ENCODE measurements around the gene LCN10. TPM values are rescaled to one million over a fixed set of nuclear protein-coding genes. Genes with fewer than 3 reads are reported as not detected.
"Not testable (repeated sequence)": the region's sequence is repeated elsewhere in the genome, so short reads cannot be mapped to it uniquely, and the experiment has no call there.

Gene LCN10
- total RNA-seq, 3 donors from 2014 or later (not counting 1 experiment from before 2014, with no cell fraction given): not detected

GRCh38 chr9:136786451-136786850, 43.7 kb upstream of the LCN10 start:
- no peaks in the 10 kb centered on the region for H3K36me3 Mint-ChIP-seq
- no peak for DNase-seq
- peaks cover 29% of the 10 kb centered on the region for H3K4me1 ChIP-seq (ENCODE audit: control insufficient read depth, insufficient read depth, low read length)
- H3K4me1 Mint-ChIP-seq: peaks cover 27 to 34% of the 10 kb centered on the region in 2 donors
- H3K27ac Mint-ChIP-seq: no peak overlapping the region
- WGBS (ENCODE audit: insufficient coverage): 76% methylated on average over 10 of the region's 10 CpGs
- H3K9me3 ChIP-seq (ENCODE audit: control insufficient read depth, insufficient read depth, low read length): no peaks in the 10 kb centered on the region
- no peaks in the 10 kb centered on the region for H3K36me3 ChIP-seq (ENCODE audit: control insufficient read depth, insufficient read depth, low read length)
- TF ChIP-seq, protein P1, sequence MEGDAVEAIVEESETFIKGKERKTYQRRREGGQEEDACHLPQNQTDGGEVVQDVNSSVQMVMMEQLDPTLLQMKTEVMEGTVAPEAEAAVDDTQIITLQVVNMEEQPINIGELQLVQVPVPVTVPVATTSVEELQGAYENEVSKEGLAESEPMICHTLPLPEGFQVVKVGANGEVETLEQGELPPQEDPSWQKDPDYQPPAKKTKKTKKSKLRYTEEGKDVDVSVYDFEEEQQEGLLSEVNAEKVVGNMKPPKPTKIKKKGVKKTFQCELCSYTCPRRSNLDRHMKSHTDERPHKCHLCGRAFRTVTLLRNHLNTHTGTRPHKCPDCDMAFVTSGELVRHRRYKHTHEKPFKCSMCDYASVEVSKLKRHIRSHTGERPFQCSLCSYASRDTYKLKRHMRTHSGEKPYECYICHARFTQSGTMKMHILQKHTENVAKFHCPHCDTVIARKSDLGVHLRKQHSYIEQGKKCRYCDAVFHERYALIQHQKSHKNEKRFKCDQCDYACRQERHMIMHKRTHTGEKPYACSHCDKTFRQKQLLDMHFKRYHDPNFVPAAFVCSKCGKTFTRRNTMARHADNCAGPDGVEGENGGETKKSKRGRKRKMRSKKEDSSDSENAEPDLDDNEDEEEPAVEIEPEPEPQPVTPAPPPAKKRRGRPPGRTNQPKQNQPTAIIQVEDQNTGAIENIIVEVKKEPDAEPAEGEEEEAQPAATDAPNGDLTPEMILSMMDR (IDR thresholded peaks at IDR 0.05): no peak
- no peak overlapping the region for H3K4me3 ChIP-seq (ENCODE audit: low read length)
- no peak overlapping the region for H3K27ac ChIP-seq (ENCODE audit: low read length)
- H3K9me3 Mint-ChIP-seq: no peaks in the 10 kb centered on the region
- no peak for ATAC-seq
- H3K4me3 Mint-ChIP-seq: no peak overlapping the region
- H3K27me3 ChIP-seq (ENCODE audit: control insufficient read depth, insufficient read depth, low read length): no peaks in the 10 kb centered on the region
- peaks cover 0 to 4% of the 10 kb centered on the region in 2 donors for H3K27me3 Mint-ChIP-seq (ENCODE audit: low read depth in 2 of 2)
- intact Hi-C loops (cut with micrococcal nuclease): loop anchor here (5.0 kb wide), 1 partner anchor 56 kb away; the partner anchor contains the start of gene AJM1

DNA sequence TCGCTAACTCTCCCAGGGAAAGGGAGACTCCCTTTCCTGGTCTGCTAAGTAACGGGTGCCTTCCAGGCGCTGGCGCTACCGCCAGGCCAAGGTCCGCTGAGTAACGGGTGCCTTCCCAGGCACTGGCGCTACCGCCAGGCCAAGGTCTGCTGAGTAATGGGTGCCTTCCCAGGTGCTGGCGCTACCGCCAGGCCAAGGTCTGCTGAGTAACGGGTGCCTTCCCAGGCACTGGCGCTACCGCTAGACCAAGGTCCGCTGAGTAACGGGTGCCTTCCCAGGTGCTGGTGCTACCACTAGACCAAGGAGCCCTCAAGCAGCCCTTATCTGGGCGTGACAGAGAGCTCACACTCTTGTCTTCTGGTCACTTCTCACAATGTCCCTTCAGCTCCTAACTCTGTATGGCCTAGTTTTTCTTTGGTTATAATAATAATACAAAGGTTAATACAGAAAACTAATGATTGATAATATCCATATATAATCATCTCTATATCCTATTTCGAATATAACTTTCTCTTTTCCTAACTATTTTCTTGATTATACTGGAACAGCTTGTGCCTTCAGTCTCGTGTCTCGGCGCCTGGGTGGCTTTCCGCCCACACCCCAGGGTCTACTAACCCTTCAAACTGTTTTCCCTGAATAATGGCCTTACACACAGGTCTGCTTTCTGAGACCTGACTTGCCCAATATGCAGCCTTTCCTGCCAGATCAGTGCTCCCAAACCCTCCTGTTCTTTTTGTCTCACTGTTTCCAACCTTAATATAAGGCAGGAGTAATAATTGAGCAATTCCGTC, 43.0 kb upstream of the LCN10 start:
- H3K4me3 ChIP-seq (ENCODE audit: low read length); H3K36me3 ChIP-seq (ENCODE audit: control insufficient read depth, insufficient read depth, low read length); ATAC-seq; H3K27ac ChIP-seq (ENCODE audit: low read length); H3K27me3 ChIP-seq (ENCODE audit: control insufficient read depth, insufficient read depth, low read length); H3K9me3 ChIP-seq (ENCODE audit: control insufficient read depth, insufficient read depth, low read length); H3K36me3 Mint-ChIP-seq; H3K27me3 Mint-ChIP-seq (ENCODE audit: low read depth in 2 of 2); DNase-seq; H3K27ac Mint-ChIP-seq; H3K4me3 Mint-ChIP-seq; H3K9me3 Mint-ChIP-seq: not testable (repeated sequence)
- H3K4me1 Mint-ChIP-seq: peaks cover 27 to 28% of the 10 kb centered on the region in 2 donors
- intact Hi-C loops (cut with micrococcal nuclease): loop anchor here (5.0 kb wide), 1 partner anchor 57 kb away; the partner anchor contains the start of gene AJM1
- WGBS (ENCODE audit: insufficient coverage): 87% methylated on average over 23 of the region's 23 CpGs
- peaks cover 26% of the 10 kb centered on the region for H3K4me1 ChIP-seq (ENCODE audit: control insufficient read depth, insufficient read depth, low read length)

DNA sequence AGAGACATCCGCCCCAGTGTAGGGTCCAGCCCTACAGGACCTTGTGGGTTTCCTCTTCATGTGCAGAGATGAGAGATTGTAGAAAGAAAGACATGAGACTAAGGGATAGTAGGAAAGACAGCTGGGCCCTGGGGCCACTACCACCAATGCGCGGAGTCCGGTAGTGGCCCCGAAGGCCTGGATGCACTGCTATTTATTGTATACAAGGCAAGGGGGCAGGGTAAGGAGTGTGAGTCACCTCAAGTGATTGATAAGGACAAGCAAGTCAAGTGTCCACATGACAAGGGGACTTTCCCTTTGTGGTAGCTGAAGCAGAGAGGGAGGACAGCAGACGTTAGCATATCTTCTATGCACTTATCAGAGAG, 42.2 kb upstream of the LCN10 start:
- Histone ChIP-seq H3K36me3 (ENCODE audit: control insufficient read depth, insufficient read depth, low read length) (no peaks in the 10 kb centered on the region), H3K27ac (ENCODE audit: low read length) (no peak overlapping the region), H3K4me3 (ENCODE audit: low read length) (no peak overlapping the region), H3K27me3 (ENCODE audit: control insufficient read depth, insufficient read depth, low read length) (no peaks in the 10 kb centered on the region), H3K4me1 (ENCODE audit: control insufficient read depth, insufficient read depth, low read length) (peaks cover 20% of the 10 kb centered on the region), H3K9me3 (ENCODE audit: control insufficient read depth, insufficient read depth, low read length) (no peaks in the 10 kb centered on the region)
- DNase-seq: peak in 1 of 2 donors; percentile 44
- Mint-ChIP-seq H3K27me3 (ENCODE audit: low read depth in 2 of 2) (peaks cover 3 to 6% of the 10 kb centered on the region in 2 donors), H3K36me3 (no peaks in the 10 kb centered on the region), H3K9me3 (no peaks in the 10 kb centered on the region), H3K27ac (no peak overlapping the region), H3K4me1 (peaks cover 23% of the 10 kb centered on the region in 2 donors), H3K4me3 (no peak overlapping the region)
- peak in 1 of 3 donors; percentile 74 for ATAC-seq
- 79% methylated on average over 6 of the region's 6 CpGs for WGBS (ENCODE audit: insufficient coverage)
- intact Hi-C loops (cut with micrococcal nuclease): loop anchor here (5.0 kb wide), 1 partner anchor 57 kb away; the partner anchor contains the start of gene AJM1
- TF ChIP-seq, protein P1 (IDR thresholded peaks at IDR 0.05): no peak

DNA sequence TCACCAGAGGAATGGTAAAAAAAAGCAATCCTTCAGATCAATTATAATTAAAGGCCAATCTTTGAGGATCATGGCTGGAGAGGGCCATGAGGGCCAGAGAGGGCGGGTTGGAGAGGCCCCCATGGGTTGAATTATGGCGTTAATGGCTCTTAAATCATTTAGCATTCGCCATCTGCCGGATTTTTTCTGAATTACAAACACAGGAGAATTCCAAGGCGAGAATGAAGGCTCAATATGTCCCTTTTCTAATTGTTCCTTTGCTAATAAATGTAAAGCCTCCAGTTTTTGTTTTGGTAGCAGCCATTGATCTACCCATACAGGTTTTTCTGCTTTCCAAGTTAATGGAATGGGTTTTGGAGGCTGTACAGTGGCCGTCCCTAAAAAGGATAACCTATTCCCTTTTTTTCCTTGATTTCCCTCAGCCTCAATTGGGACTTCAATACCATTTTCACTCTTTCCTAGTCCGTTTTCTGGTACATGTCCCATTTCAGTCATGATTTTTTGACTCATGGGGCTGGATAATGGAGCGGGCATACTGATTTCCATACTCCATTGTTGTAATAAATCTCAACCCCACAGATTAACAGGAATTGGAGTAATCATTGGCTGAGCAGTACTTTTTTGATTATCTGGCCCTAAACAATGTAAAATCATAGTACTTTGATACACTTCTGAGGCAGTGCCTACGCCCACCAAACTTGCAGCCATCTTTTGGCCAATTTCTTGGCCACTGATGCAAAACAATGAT, 41.7 kb upstream of the LCN10 start:
- no peak for ATAC-seq
- Histone ChIP-seq H3K4me3 (ENCODE audit: low read length) (no peak overlapping the region), H3K4me1 (ENCODE audit: control insufficient read depth, insufficient read depth, low read length) (peaks cover 17% of the 10 kb centered on the region), H3K27me3 (ENCODE audit: control insufficient read depth, insufficient read depth, low read length) (no peaks in the 10 kb centered on the region), H3K36me3 (ENCODE audit: control insufficient read depth, insufficient read depth, low read length) (no peaks in the 10 kb centered on the region), H3K9me3 (ENCODE audit: control insufficient read depth, insufficient read depth, low read length) (no peaks in the 10 kb centered on the region), H3K27ac (ENCODE audit: low read length) (no peak overlapping the region)
- no peaks in the 10 kb centered on the region for H3K36me3 Mint-ChIP-seq
- H3K9me3 Mint-ChIP-seq: no peaks in the 10 kb centered on the region
- peaks cover 22% of the 10 kb centered on the region in 2 donors for H3K4me1 Mint-ChIP-seq
- no peak overlapping the region for H3K4me3 Mint-ChIP-seq
- peaks cover 3 to 11% of the 10 kb centered on the region in 2 donors for H3K27me3 Mint-ChIP-seq (ENCODE audit: low read depth in 2 of 2)
- TF ChIP-seq, protein P1 (IDR thresholded peaks at IDR 0.05): peak; percentile 49
- peak in 1 of 2 donors; percentile 51 for DNase-seq
- intact Hi-C loops (cut with micrococcal nuclease): no loop called here
- WGBS (ENCODE audit: insufficient coverage): 47% methylated on average over 9 of the region's 9 CpGs
- no peak overlapping the region for H3K27ac Mint-ChIP-seq

Data from natural killer cell (primary cell).